Left hindlimb (tissue), 1 donor: ENCODE measurements around the gene RCCD1.
"Not testable (repeated sequence)": the region's sequence is repeated elsewhere in the genome, so short reads cannot be mapped to it uniquely, and the experiment has no call there.

ENCODE experiments used
- DNase-seq: peaks from one replicate; pipeline ENCODE4 v3.0.0-alpha.2; 2018

RCCD1 gene

GRCh38 chr15:90954712-90955623 lies at the start of gene RCCD1:
Gene RCCD1 (plus strand): TSS chr15:90954884. CDS start chr15:90956735, 1,851 bp downstream.
- DNase-seq: peak; percentile 96

- no peak for DNase-seq
These were observed 49.1 kb upstream of the RCCD1 start for GRCh38 chr15:90905306-90906180.

GRCh38 chr15:90906181-90906849 lies 48.4 kb upstream of the RCCD1 start:
- DNase-seq: no peak

- no peak for DNase-seq
These were observed 47.5 kb upstream of the RCCD1 start for GRCh38 chr15:90907051-90907660.

- DNase-seq: no peak
These were observed 46.7 kb upstream of the RCCD1 start for GRCh38 chr15:90907838-90908507.

GRCh38 chr15:90909449-90909848 lies 45.2 kb upstream of the RCCD1 start:
- not testable (repeated sequence) for DNase-seq

GRCh38 chr15:90909976-90910375 lies 44.7 kb upstream of the RCCD1 start:
- no peak for DNase-seq

GRCh38 chr15:90910441-90911301 lies 44.0 kb upstream of the RCCD1 start:
- DNase-seq: no peak

GRCh38 chr15:90911302-90911623 lies 43.4 kb upstream of the RCCD1 start:
- DNase-seq: no peak

GRCh38 chr15:90911906-90912769 lies 42.5 kb upstream of the RCCD1 start:
- no peak for DNase-seq

GRCh38 chr15:90912770-90913075 lies 42.0 kb upstream of the RCCD1 start:
- no peak for DNase-seq

- no peak for DNase-seq
These were observed 41.2 kb upstream of the RCCD1 start for GRCh38 chr15:90913398-90913944.

- no peak for DNase-seq
These were observed 40.2 kb upstream of the RCCD1 start for GRCh38 chr15:90914305-90915080.

GRCh38 chr15:90915216-90915807 lies 39.4 kb upstream of the RCCD1 start:
- DNase-seq: no peak

GRCh38 chr15:90915808-90916440 lies 38.8 kb upstream of the RCCD1 start:
- no peak for DNase-seq

GRCh38 chr15:90916461-90916860 lies 38.2 kb upstream of the RCCD1 start:
- no peak for DNase-seq

GRCh38 chr15:90917569-90917968 lies 37.1 kb upstream of the RCCD1 start:
- DNase-seq: no peak
